IPS-11a (cell line): Measurements from ENCODE around the gene TRMT44.
"Not testable (repeated sequence)": the region's sequence is repeated elsewhere in the genome, so short reads cannot be mapped to it uniquely, and the experiment has no call there.

Experiments
- H3K4me3 ChIP-seq: one replicate; pipeline ENCODE4 v1.5.1; 2013; ENCODE audit warnings: low read depth, low read length, control low read depth

The TRMT44 gene

DNA sequence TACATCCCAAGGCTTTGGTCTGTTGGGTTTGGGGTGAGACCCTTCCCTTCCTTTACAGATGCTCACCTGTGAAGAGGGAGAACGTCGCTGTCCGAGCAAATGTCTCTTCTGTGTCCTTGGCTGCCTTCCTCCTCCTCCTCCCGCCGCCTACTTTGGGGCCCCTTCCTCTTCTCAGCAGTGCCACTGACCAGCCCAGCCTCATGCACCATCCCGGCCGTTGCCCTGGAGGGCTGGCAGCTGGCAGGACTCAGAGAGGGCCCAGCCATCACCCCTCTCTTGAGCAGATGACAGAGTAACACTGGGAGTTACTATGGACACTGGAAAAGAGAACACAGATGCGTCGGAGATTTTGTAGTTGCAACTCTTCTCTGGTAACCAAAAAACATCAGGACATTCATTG, 68.2 kb downstream of the TRMT44 start:
- no peak overlapping the region for H3K4me3 ChIP-seq

DNA sequence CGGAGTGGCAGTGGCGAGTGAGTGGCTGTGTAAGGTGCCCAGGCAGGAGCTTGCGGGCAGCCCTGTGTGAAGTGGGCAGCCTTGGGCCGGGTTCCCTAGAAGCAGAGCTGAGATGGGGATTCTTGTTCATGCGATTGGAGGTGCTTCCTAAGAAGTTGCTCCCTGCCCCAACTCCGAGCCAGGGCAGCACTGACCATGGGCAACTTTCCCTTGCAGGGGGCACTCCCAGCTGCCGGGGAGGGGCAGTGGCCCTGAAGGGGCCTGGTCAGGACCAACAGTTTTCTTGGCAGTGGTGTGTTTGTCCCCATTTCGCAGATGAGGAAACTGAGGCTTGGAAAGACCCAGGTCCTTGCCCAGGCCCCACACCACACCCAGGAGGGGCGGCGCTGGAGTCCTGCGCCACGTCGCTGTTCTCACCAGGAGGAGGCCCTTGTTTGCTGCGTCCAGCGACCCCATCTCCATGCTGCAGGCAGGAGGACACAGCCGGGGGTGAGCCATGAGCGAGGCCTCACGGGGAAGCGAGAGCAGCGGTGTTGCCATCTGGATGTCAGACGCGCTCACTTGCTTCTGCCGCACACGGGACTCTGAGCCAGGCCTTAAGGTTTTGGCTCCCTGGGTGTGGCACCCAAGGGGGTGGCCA, 68.9 kb downstream of the TRMT44 start:
- H3K4me3 ChIP-seq, result no peak overlapping the region

DNA sequence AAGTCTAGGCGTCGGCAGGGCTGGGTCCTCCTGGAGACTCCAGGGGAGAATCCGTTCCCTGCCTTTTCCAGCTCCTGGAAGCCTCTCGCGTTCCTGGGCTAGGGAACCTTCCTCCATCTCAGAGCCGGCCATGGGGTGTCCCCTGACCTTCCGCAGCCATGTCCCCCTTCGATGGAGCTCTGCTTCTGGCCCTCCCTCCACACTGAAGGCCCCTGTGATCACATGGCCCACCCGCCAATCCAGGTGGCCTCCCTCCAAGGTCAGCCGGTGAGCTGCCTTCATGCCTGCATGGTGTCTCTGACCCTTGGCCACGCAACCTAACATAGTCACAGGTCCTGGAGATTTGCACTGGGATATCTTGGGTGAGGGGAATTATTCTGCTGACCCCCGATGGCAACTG, 69.6 kb downstream of the TRMT44 start:
- H3K4me3 ChIP-seq, result no peak overlapping the region

DNA sequence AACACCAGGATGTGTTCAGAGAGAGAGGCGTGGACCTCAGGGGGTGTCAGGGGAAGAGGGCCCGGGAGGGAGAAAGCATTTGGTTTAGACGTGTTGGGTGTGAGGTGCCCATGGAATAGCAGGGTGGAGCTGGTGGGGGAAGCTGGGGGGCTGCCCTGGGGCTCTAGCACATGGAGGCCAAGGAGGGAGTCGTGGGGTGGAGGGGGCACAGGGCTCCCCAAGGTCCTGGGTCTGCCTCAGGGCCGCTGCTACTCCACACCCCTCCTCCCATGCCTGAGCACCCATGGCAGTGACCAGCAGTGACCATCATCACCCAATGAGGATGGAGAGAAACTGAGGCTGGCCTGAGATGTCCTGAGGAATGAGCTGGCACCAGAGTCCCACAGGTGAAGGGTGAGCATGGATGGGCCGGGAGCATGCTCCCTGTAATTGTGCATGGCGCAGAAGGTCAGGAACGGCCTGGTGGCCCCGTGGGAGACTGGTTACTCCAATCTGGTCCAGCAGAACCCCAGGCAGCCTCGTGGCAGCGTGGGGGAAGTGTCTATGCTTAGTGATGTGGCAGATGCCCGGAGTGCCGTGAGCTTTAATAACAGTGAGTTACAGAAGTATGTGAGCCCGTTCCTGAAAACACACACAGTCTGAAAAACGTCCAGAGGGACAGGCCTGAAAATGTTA, 70.2 kb downstream of the TRMT44 start:
- no peak overlapping the region for H3K4me3 ChIP-seq

DNA sequence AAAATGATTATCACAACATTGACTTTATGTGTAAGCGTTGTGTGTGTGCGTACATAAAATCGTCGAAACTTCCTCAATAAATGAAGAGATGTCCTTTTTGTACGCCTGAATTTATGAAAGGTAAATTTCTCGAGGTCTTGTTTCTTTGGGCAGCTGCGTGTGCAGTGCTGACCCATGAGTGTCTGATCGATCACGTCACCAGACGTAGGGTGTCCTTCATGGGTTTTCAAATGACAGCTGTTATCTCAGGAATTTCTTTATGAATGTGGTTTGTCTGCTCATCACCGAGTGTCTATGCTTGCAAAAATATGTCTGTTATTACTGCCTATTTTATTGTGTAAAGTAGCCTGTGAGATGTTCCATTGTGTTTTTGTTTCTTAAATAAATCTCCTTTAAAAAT, 71.9 kb downstream of the TRMT44 start:
- no peak overlapping the region for H3K4me3 ChIP-seq

DNA sequence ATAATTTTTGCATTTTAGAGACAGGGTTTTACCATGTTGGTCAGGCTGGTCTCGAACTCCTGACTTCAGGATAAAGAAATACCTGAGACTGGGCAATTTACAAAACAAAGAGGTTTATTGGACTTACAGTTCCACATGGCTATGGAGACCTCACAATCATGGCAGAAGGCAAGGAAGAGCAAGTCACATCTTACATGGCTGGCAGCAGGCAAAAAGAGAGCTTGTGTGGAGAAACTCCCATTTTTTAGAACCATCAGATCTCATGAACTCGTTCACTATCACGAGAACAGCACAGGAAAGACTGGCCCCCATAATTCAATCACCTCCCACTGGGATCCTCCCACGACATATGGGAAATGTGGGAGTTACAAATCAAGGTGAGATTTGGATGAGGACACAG, 72.5 kb downstream of the TRMT44 start:
- H3K4me3 ChIP-seq, result not testable (repeated sequence)

DNA sequence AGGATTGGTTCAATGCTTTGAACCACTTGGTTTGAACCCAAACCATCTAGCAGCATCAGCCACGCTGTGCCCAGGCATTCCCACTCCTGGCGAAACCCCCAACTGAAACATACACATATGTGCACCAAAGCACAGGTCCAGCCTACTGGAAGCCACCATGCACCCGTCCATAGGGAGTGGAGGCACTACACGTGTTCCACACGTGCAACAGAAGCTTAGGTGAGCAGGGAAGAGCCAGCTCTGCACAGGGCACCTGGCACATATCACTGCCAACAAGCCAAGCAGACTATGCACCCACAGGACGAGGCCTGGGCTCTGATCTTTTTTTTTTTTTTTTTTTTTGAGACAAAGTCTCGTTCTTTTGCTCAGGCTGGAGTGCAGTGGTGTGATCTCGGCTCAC, 73.4 kb downstream of the TRMT44 start:
- H3K4me3 ChIP-seq, result no peak overlapping the region

DNA sequence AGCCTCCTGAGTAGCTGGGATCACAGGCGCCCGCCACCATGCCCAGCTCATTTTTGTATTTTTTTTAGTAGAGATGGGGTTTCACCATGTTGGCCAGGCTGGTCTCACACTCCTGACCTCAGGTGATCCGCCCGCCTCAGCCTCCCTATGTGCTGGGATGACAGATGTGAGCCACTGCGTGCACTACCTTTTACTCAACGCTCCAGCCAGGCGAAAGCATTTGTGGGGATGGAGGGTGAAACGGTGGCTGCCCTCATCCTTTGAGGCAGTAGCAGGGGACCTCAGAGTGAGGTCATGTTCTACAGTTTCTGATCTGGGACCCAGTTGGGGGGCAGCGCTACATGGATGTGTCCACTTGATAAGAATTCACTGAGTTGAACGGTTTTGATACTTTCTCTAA, 73.8 kb downstream of the TRMT44 start:
- no peak overlapping the region for H3K4me3 ChIP-seq

DNA sequence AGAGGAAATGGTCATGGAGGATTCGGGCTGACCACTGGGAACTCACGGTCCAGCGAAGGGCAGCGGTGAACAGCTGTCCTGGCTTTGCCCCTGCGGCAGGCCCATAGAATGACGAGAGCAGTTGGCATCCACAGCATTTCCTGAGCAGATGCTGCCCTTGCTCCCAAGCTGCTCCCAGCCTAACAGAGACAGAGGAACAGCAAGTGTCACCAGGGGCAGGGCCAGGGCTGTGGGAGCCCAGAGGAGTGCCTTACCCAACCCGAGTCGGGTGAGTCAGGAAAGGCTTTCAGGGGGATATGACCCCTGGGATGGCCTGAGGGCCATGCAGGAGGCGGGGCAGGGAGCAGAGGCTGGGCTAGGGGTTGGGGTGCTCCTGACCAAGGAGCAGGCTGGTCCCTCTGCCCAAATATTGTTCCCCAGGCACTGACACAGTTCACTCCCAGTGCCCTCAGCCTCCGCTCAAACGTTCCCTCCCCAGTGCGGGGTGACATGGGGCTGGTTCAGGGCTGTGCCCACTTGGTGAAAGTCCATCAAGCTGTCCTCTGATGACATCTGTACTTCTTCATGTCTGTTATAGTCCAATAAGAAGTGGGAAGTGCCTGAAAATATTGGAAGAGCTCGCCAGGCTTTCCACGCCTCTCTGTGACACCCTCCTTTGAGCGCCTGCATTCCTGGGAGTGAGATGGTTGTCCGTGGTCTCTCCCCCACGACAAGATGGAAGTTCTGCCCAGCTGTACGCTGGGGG, 74.9 kb downstream of the TRMT44 start:
- H3K4me3 ChIP-seq, result no peak overlapping the region

DNA sequence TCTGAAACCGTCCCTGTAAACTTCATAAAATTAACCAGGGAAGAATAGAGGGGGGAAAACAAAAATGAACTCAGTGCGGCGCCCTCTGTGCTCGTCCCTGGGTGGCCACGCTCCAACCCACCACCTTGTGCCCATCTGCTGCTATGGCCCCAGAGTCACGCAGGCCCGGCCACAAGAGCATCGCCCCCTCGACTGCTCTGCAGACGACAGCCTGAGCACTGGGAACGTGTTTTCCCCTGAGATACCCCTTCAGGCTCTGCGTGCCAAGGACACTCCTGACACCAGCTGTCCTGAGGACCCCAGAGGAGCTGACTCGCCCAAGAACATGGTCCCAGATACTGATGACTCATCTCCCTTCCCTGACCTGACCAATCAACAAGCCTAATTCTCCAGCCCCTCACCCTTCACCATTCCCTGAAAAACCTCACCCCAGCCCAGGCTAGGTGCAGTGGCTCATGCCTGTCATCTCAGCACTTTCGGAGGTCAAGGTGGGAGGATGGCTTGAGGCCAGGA, 75.5 kb downstream of the TRMT44 start:
- no peak overlapping the region for H3K4me3 ChIP-seq

DNA sequence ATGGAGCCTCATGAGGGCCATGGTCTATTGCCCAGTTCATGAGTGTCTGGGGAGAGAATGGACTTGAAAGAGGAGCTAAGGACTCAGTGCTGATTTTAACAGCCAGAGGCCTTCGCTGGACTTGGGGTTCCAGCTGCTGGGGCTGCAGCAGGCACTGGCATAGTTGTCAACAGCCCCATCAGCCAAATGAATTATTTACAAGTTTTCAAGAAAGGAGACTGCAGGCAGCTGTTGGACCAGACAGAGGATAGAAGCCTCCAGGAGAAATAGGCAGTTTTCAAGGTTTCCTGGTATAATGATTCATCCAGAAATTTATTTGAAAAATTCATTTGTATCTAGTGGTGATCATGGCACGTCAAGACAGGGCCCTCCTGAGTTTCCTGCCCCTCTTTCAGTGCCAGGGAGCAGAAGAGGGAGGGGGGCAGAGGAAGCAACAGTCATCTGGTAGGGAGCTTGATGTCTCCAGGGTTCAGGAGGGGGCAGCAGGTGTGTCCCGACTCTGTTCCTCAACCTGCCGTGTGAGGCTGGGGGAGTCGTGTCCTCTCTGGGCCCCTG, 76.5 kb downstream of the TRMT44 start:
- no peak overlapping the region for H3K4me3 ChIP-seq

DNA sequence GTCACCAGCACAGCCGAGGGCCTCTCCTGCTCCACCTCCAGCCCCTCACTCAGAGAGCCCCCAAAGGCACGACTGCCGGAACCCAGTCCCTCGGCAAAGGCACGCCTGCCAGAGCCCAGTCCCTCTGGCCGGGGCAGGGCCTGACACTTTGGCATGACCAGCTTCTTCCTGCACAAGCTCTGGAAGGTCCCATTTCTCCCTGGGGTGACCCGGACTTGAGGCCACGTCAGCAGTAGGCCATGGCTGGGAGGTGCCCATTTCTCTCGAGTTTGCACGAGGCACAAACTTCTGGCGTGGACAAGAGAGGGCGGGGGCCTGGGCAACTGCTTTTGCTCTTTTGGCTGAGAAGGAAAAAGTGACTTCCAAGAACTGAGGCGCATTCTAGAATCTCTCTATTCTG, 77.4 kb downstream of the TRMT44 start:
- no peak overlapping the region for H3K4me3 ChIP-seq

DNA sequence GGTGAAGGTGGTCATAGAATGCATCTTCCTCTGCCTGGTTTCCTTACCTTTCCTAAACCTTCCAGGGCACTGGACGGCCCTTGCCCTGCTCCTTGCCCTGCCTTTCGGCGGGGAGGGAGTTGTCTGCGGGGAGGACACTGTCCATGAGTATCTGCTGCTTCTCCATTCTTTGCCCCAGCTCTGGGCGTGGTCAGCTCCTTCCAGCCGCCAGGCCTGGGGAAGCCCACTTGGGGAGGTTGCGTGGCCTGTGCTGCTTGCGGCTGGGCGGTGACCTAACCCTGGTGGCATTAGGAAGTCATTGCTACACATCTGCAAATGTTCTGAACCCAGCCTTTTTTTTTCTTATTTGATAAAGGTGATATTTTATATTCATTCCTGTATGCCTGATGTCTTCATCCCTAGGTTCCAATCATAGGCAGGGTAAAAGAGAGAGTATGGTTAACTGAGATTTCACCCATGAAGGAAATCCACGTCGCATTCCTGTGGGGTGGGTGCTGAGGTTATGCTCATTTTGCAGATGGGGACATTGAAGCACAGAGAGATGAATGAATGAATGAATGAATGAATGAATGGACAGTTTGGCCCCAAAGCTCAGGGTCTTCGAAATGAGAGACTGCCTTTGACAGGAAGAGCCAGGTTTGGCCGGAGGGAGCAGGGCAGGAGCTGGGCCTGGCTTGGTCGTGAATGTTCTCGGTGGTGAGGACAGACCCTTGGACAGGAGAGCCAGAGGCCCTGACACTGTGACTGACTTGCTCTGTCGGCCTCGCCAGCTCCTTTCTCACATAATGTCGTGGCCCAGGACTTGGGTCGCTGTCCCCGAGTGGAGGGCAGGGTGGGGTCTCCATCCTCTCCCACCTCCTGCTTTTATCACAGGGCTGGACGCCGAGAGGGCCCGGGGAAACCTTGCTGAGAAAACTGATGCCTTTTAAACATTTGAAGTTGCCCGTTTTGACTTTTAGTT, 81.9 kb downstream of the TRMT44 start:
- H3K4me3 ChIP-seq, result no peak overlapping the region

DNA sequence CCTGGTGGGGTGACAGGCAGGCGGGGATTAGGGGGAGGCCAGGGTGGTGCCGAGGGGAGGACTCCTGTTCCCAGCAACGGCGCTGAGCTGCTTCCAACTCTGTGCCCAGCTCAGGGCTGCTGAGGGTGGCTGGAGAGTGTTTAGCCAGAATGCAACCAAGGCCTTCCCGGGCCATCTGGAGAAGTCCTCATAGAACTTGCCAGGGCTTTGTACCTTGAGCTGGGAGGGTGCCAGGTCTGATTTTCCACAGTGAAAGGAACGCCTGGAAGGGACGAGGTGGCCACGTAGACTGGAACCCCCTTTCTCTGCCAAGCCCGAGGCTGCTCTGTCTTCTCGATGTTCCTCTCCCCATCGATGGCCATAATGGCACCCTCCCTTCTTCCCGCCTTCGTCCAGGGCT, 82.6 kb downstream of the TRMT44 start:
- H3K4me3 ChIP-seq, result no peak overlapping the region

DNA sequence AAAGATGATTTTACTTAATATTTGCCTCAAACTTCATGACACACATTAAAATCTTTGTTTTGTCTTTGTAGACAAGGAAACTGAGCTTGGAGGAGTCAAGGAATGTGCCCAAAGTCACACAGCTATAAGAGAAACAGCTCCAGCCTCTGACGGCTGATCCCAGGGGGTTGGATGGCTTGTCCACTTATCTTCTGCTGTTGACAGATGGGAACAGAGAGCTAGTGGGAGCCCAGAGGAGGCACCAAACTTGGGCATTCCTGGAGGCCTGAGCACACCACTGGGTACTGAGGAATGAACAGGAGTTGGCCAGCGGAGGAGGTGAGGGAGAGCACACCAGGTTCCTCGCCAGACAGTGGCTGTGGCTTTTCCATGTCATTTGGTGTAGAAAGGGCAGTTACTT, 83.2 kb downstream of the TRMT44 start:
- H3K4me3 ChIP-seq, result no peak overlapping the region

DNA sequence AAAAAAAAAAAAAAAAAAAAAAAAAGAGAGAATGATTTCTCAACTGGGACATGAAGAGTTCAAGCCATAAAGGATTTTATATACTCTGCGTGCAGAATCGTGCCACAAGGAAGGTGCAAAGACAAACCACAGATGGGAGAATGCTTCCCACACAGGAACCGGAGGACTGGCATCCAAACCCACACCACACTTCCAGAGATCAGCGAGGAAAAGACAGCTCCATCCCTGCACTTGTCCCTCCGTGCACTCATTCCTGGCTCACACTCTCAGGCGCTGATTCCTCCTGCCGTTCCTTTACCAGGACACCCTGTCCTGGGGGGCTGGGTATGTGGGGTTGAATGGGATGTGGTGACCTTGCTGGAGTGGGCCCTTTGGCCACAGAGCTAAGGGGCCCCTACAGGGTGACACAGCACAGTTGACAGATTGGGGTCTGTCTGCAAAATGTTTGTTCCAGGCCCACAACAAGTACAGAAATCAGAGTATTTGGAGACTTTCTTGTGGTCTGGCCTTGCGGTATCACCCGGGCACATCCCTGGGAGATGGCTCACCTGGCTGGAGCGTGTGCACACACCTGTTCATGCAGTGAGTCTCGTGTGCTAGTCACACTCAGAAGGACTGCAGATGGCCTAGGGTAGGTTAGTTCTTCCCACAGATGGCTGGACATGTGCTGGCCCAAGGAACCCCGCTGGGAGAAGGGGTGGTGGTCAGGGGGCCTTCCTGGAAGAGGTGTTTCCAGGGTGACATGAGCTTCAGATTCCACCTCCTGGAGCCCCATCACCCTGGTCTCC, 84.2 kb downstream of the TRMT44 start:
- H3K4me3 ChIP-seq, result no peak overlapping the region

DNA sequence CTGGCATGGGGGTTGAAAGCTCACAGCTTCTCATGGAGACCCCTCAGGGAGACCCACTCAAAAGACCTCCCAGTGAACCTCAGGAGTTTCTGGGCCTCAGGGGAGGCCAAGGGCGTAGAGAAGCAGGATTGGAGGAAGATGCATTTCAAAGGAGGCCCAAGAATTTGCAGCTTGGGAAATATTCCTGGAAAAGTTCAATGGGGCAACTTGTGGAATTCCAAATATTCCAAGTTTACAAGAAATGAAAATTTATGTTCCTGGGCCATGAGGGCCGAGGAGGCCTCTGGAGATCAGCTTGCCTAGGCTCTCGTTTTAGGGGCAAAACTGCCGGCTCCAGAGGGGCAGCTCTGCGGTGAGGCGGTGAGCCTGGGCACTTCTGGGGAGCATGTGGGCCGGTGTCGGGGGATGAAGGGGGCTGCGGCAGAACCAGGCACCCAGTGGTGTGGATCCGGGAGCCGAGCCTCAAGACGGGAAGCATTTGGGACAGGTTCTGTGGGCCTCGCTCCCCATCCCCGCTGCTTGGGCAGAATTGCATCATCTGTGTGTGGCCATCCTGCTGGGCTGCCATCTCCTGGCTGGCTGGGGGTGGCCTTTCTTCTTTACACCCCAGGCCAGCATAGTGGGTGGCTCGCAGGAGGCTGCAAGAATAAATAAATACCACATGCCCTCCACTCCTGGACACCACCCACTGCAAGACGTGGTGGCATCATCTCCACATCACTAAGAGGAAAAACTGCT, 85.0 kb downstream of the TRMT44 start:
- no peak overlapping the region for H3K4me3 ChIP-seq
